Activated CD8-positive, alpha-beta memory T cell treated with anti-CD3 and anti-CD28 coated beads, Interleukin-2, amount 50 U/mL, for 1 hour (primary cell): ENCODE measurements around the gene USF1.

Source experiments
- DNase-seq: peaks from one replicate; pipeline ENCODE4 v3.0.0-alpha.2; 2020; ENCODE audit errors: extremely low read depth

The USF1 gene

GRCh38 chr1:161045736-161046604, at the start of gene USF1:
USF1 (minus strand) TSS chr1:161045977; CDS start chr1:161043275, 2,702 bp downstream.
- peak; percentile 87 for DNase-seq

GRCh38 chr1:161095230-161095629, 49.5 kb upstream of the USF1 start:
- DNase-seq: no peak

- DNase-seq: no peak
These were observed 48.7 kb upstream of the USF1 start for GRCh38 chr1:161094481-161094880.

- no peak for DNase-seq
These were observed 46.8 kb upstream of the USF1 start for GRCh38 chr1:161092621-161093028.

GRCh38 chr1:161091796-161092507, 46.2 kb upstream of the USF1 start:
- no peak for DNase-seq

- DNase-seq: no peak
These were observed 45.3 kb upstream of the USF1 start for GRCh38 chr1:161091093-161091492.

GRCh38 chr1:161090617-161091016, 44.8 kb upstream of the USF1 start:
- DNase-seq: no peak

GRCh38 chr1:161089938-161090337, 44.2 kb upstream of the USF1 start:
- no peak for DNase-seq

- no peak for DNase-seq
These were observed 43.6 kb upstream of the USF1 start, which contains the start of gene NECTIN4 for GRCh38 chr1:161089251-161089924. NECTIN4 (minus strand) TSS chr1:161089558; CDS start chr1:161089296, 262 bp downstream.

- DNase-seq: no peak
These were observed 42.9 kb upstream of the USF1 start for GRCh38 chr1:161088587-161089110.

GRCh38 chr1:161086457-161086856, 40.7 kb upstream of the USF1 start:
- no peak for DNase-seq

GRCh38 chr1:161085165-161085564, 39.4 kb upstream of the USF1 start:
- DNase-seq: no peak

GRCh38 chr1:161084597-161084988, 38.8 kb upstream of the USF1 start:
- no peak for DNase-seq

GRCh38 chr1:161083748-161084596, 38.2 kb upstream of the USF1 start:
- no peak for DNase-seq

GRCh38 chr1:161082996-161083747, 37.4 kb upstream of the USF1 start:
- DNase-seq: no peak

GRCh38 chr1:161082483-161082882, 36.7 kb upstream of the USF1 start:
- DNase-seq: no peak

GRCh38 chr1:161081519-161081918, 35.7 kb upstream of the USF1 start:
- no peak for DNase-seq

- no peak for DNase-seq
These were observed 34.9 kb upstream of the USF1 start for GRCh38 chr1:161080441-161081405.

- DNase-seq: no peak
These were observed 33.8 kb upstream of the USF1 start for GRCh38 chr1:161079436-161080110.
